Lung microvascular endothelial cell (primary cell): ENCODE results near the gene OGDH. TPM values are rescaled to one million over a fixed set of nuclear protein-coding genes. Genes with fewer than 3 reads are reported as not detected.
"Not testable (repeated sequence)": the region's sequence is repeated elsewhere in the genome, so short reads cannot be mapped to it uniquely, and the experiment has no call there.

Experiments used
- DNase-seq, 2 donors: peaks; one replicate each; pipeline versions ENCODE4 v3.0.0 to v3.0.0-alpha.2; 2010; ENCODE audit warnings: low read depth in 2 of 2
- total RNA-seq: library from RNA; depleted of rRNA; stranded (reverse); fragments of >200 nt; gene quantifications from 2 replicates; pipeline ENCODE4 v1.2.1, GENCODE V29; 2014

Gene OGDH
- total RNA-seq, 1 donor from 2014 or later, result 39.9 TPM

GRCh38 chr7:44580945-44581878 lies 25.2 kb upstream of the OGDH start:
- DNase-seq, result peak; percentile 34

GRCh38 chr7:44581879-44582603 lies 24.4 kb upstream of the OGDH start, which contains the start of gene TMED4:
TSS of gene TMED4 (minus strand) at chr7:44582231. CDS start at chr7:44582206, 25 bp downstream.
- DNase-seq, result peak; percentile 99

- DNase-seq, result peak in 1 of 2 donors; percentile 15
Observed at GRCh38 chr7:44583146-44583865, 23.1 kb upstream of the OGDH start.

DNA sequence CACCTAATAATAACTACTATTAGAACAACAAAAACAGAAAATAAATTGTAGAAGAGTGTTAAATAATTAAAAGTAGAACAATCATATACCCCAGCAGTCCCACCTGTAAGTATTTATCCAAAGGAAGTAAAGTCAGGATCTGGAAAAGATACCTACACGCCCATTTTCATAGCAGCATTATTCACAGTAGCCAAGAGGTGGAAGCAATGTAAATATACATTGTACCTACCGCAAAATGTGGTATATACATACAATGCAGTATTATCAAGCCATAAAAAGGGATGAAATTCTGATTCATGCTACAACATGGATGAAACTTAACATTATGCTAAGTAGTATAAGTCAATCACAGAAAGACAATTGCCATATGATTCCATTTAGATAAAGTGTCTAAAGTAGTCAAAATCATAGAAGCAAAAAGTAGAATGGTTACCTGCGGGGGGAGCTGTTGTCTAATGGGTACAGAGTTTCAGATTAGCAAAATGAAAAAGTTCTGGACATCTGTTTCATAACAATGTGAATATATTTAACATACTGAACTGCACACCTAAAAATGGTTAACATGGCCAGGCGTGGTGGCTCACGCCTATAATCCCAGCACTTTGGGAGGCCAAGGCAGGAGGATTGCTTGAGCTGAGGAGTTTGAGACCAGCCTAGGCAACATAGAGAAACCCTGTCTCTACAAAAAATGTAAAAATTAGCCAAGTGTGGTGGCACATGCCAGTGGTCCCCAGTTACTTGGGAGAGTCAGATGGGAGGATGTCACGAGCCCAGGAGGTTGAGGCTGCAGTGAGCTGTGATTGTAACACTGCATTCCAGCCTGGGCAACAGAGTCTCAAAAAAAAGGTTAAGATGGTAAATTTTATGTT lies 18.4 kb upstream of the OGDH start:
- DNase-seq, result peak; percentile 72 to 83

DNA sequence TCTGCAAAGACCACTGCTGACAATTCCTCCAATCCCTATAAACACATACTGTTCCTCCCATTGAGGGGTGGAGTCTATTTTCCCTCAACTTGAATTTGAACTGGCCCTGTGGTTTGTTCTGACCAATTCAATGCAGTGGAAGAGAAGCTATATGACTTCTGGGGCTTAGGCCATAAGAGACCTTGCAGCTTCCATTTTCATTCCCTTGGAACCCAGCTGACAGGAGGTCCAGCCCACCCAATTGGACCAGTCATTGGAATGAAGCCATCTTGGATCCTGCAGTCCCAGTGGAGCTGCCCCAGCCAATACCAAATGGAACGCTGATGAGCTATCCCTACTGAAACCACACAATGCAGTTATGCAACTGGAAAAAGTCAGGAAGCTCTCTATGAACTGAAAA lies 15.5 kb upstream of the OGDH start:
- DNase-seq, result no peak

GRCh38 chr7:44595934-44596635 lies 10.3 kb upstream of the OGDH start:
- DNase-seq, result peak; percentile 17 to 38

- DNase-seq, result not testable (repeated sequence)
Observed at GRCh38 chr7:44597181-44597580, 9.2 kb upstream of the OGDH start.

GRCh38 chr7:44599222-44599621 lies 7.2 kb upstream of the OGDH start:
- no peak for DNase-seq

DNA sequence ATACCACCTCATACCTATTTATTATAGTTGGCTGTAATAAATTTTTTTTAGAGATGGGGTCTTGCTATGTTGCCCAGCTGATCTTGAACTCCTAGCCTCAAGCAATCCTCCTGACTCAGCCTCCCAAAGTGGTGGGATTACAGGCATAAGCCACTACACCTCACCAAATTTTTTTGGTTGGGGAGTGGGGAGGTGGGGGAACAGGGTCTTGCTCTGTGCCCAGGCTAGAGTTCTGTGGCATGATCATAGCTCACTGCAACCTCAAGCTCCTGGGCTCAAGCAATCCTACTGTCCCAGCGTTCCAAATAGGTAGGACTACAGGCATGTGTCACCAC lies 3.9 kb upstream of the OGDH start:
- DNase-seq, result no peak

GRCh38 chr7:44603193-44603592 lies 3.2 kb upstream of the OGDH start:
- no peak for DNase-seq

DNA sequence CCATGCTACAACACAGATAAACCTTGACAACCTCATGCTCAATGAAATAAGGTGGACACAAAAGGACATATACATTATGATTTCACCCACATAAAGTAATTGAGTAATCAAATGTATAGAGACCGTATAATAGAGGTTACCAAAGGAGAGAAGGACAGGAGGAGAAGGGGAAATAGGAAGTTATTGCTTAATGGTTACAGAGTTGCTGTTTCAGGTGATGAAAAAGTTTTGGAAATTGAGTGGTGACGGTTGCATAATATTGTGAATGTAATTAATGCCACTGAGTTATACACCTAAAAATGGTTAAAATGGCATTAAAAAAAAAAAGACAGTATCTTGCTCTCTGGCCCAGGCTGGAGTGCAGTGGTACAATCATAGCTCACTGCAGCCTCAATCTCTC lies 1.5 kb upstream of the OGDH start:
- DNase-seq, result no peak

DNA sequence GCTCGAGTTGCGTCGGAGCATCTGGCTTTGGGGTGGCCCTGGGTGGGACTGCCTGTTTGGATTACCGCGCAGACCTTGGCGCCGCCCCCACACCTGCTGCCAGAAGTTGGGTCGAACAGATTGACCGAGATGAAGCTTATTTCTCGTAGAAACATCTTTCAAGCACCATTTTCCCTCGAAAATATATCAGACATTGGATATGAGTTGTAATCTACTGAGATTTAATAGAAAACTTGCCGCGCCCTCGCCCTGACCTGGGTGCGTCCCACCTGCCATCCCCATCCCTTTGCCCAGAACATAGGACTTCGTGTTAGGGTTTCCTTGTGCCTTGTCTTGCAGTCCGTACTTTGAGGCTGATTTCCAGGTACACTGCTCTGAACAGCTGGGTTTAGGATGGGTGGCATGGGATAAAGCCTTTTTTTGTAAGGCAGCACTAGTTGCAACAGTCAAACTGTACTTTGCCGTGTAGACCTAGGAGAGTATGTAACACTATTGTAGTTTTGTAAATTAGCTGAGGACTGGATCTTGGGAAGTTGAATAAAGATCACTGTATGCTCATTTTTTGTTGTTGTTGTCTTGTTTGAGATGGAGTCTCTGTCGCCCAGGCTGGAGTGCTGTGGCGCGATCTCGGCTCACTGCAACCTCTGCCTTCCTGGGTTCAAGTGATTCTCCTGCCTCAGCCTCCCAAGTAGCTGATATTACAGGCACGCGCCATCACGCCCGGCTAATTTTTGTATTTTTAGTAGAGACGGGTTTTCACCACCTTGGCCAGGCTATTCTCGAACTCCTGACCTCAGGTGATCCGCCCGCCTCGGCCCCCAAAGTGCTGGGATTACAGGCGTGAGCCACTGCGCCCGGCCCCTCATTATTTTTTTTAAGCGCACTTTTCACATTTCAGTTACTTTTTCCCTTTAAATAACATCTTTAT lies 978 bp downstream of the OGDH start:
- peak in 1 of 2 donors; percentile 21 for DNase-seq

GRCh38 chr7:44608916-44609648 lies 2.7 kb downstream of the OGDH start:
- no peak for DNase-seq

GRCh38 chr7:44609829-44610228 lies 3.4 kb downstream of the OGDH start:
- DNase-seq, result no peak

DNA sequence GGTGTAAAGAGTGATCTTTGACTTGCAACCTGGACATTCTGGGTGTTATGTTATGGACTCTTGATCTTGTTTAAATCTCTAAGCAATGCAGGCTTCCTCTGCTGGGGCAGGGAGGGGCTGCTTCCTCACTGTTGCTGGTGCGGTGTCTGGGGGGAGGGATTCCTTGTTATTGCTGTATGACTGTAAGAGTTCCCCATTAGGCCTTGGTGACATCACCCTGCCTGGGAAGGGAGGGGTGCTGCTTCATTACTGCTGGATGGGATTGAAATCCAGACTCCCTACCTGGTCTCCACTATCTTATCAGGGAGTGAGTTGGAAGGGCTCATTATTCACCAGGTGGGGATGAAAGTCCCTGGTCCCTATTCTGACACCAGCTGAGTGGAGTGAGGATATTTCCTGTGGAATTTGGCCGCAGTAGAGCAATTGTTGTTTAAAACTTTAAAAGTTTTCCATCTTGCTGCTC lies 8.8 kb downstream of the OGDH start:
- peak; percentile 71 to 81 for DNase-seq

DNA sequence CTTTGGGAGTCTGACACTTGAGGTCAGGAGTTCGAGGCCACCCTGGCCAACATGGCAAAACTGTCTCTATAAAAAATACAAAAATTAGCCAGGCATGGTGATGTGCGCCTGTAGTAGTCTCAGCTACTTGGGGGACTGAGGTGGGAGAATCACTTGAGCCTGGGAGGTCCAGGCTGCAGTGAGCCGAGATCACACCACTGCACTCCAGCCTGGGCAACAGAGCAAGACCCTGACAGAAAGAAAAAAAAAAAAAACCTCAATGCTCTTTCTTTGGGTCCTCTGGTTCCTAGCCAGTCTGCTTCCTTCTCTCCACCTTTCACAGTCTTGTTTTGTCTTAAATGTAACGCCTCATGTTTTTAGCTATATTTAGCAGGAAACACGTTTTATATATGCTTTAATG lies 9.4 kb downstream of the OGDH start:
- DNase-seq, result no peak

GRCh38 chr7:44616545-44616944 lies 10.1 kb downstream of the OGDH start:
- no peak for DNase-seq

- peak in 1 of 2 donors; percentile 46 for DNase-seq
Observed at GRCh38 chr7:44617225-44617890, 10.9 kb downstream of the OGDH start.
